ENCODE data around the gene DMRTC2.

DMRTC2 gene

GRCh38 chr19:41845001-41845050 is at the start of gene DMRTC2:
DMRTC2 (plus strand) TSS chr19:41845042; CDS start chr19:41847429, 2,387 bp downstream.
- Mint-ChIP-seq H3K27ac (no peak within 1 kb of the TSS), H3K36me3 (ENCODE audit: low read depth) (no peaks in the 10 kb centered on the region), H3K9me3 (no peaks in the 10 kb centered on the region), H3K4me1 (ENCODE audit: low read depth) (no peaks in the 10 kb centered on the region), H3K27me3 (peaks cover 9% of the 10 kb centered on the region), H3K4me3 (no peak within 1 kb of the TSS)

- H3K4me3 Mint-ChIP-seq, result no peak within 1 kb of the TSS
- peaks cover 37% of the 10 kb centered on the region for H3K27me3 Mint-ChIP-seq
- no peak within 1 kb of the TSS for H3K27ac Mint-ChIP-seq
- no peaks in the 10 kb centered on the region for H3K9me3 Mint-ChIP-seq
- no peaks in the 10 kb centered on the region for H3K36me3 Mint-ChIP-seq (ENCODE audit: low read depth)
- peaks cover 2% of the 10 kb centered on the region for H3K4me1 Mint-ChIP-seq (ENCODE audit: low read depth)
Measured at GRCh38 chr19:41796362-41796761, 48.5 kb upstream of the DMRTC2 start, which contains the start of gene CEACAM3. CEACAM3 (plus strand) TSS chr19:41796587; CDS start chr19:41796678, 91 bp downstream.

- Mint-ChIP-seq H3K27ac (no peak overlapping the region), H3K9me3 (no peaks in the 10 kb centered on the region), H3K27me3 (peaks cover 31% of the 10 kb centered on the region), H3K4me3 (no peak overlapping the region), H3K4me1 (ENCODE audit: low read depth) (peaks cover 8% of the 10 kb centered on the region), H3K36me3 (ENCODE audit: low read depth) (no peaks in the 10 kb centered on the region)
Measured at GRCh38 chr19:41796901-41797300, 47.9 kb upstream of the DMRTC2 start.

- Mint-ChIP-seq H3K4me1 (ENCODE audit: low read depth) (peaks cover 20% of the 10 kb centered on the region), H3K36me3 (ENCODE audit: low read depth) (no peaks in the 10 kb centered on the region), H3K27ac (no peak overlapping the region), H3K27me3 (peaks cover 18% of the 10 kb centered on the region), H3K9me3 (no peaks in the 10 kb centered on the region), H3K4me3 (no peak overlapping the region)
Measured at GRCh38 chr19:41799444-41800000, 45.3 kb upstream of the DMRTC2 start.

- Mint-ChIP-seq H3K9me3 (no peaks in the 10 kb centered on the region), H3K4me3 (no peak overlapping the region), H3K36me3 (ENCODE audit: low read depth) (no peaks in the 10 kb centered on the region), H3K27me3 (peaks cover 12% of the 10 kb centered on the region), H3K27ac (no peak overlapping the region), H3K4me1 (ENCODE audit: low read depth) (peaks cover 20% of the 10 kb centered on the region)
Measured at GRCh38 chr19:41801031-41801430, 43.8 kb upstream of the DMRTC2 start.

GRCh38 chr19:41801792-41802211 is 43.0 kb upstream of the DMRTC2 start:
- H3K4me1 Mint-ChIP-seq (ENCODE audit: low read depth), result peaks cover 20% of the 10 kb centered on the region
- H3K36me3 Mint-ChIP-seq (ENCODE audit: low read depth), result no peaks in the 10 kb centered on the region
- H3K27ac Mint-ChIP-seq, result no peak overlapping the region
- H3K27me3 Mint-ChIP-seq, result peaks cover 9% of the 10 kb centered on the region
- H3K9me3 Mint-ChIP-seq, result no peaks in the 10 kb centered on the region
- no peak overlapping the region for H3K4me3 Mint-ChIP-seq

- H3K4me3 Mint-ChIP-seq, result no peak overlapping the region
- H3K4me1 Mint-ChIP-seq (ENCODE audit: low read depth), result peaks cover 20% of the 10 kb centered on the region
Measured at GRCh38 chr19:41802770-41803169, 42.1 kb upstream of the DMRTC2 start.

GRCh38 chr19:41804336-41804735 is 40.5 kb upstream of the DMRTC2 start:
- no peaks in the 10 kb centered on the region for H3K36me3 Mint-ChIP-seq (ENCODE audit: low read depth)
- H3K4me1 Mint-ChIP-seq (ENCODE audit: low read depth), result peaks cover 20% of the 10 kb centered on the region
- H3K9me3 Mint-ChIP-seq, result no peaks in the 10 kb centered on the region
- peaks cover 5% of the 10 kb centered on the region for H3K27me3 Mint-ChIP-seq
- no peak overlapping the region for H3K27ac Mint-ChIP-seq
- no peak overlapping the region for H3K4me3 Mint-ChIP-seq

More at GRCh38 chr19:41802770-41803169, 42.1 kb upstream of the DMRTC2 start:
- Mint-ChIP-seq H3K36me3 (ENCODE audit: low read depth) (no peaks in the 10 kb centered on the region), H3K27ac (no peak overlapping the region), H3K9me3 (no peaks in the 10 kb centered on the region), H3K27me3 (peaks cover 5% of the 10 kb centered on the region)

GRCh38 chr19:41807176-41807575 is 37.7 kb upstream of the DMRTC2 start:
- H3K4me3 Mint-ChIP-seq, result no peak overlapping the region
- H3K9me3 Mint-ChIP-seq, result no peaks in the 10 kb centered on the region
- H3K4me1 Mint-ChIP-seq (ENCODE audit: low read depth), result peaks cover 10% of the 10 kb centered on the region
- no peak overlapping the region for H3K27ac Mint-ChIP-seq
- H3K36me3 Mint-ChIP-seq (ENCODE audit: low read depth), result no peaks in the 10 kb centered on the region
- H3K27me3 Mint-ChIP-seq, result peaks cover 8% of the 10 kb centered on the region

GRCh38 chr19:41808663-41809566 is 35.9 kb upstream of the DMRTC2 start:
- no peak overlapping the region for H3K27ac Mint-ChIP-seq
- peaks cover 3% of the 10 kb centered on the region for H3K27me3 Mint-ChIP-seq

GRCh38 chr19:41810301-41810700 is 34.5 kb upstream of the DMRTC2 start:
- no peaks in the 10 kb centered on the region for H3K9me3 Mint-ChIP-seq
- peaks cover 3% of the 10 kb centered on the region for H3K27me3 Mint-ChIP-seq
- H3K4me1 Mint-ChIP-seq (ENCODE audit: low read depth), result peaks cover 6% of the 10 kb centered on the region
- H3K36me3 Mint-ChIP-seq (ENCODE audit: low read depth), result no peaks in the 10 kb centered on the region
- H3K27ac Mint-ChIP-seq, result no peak overlapping the region
- H3K4me3 Mint-ChIP-seq, result no peak overlapping the region

More at GRCh38 chr19:41808663-41809566, 35.9 kb upstream of the DMRTC2 start:
- Mint-ChIP-seq H3K36me3 (ENCODE audit: low read depth) (no peaks in the 10 kb centered on the region), H3K9me3 (no peaks in the 10 kb centered on the region), H3K4me3 (no peak overlapping the region), H3K4me1 (ENCODE audit: low read depth) (no peaks in the 10 kb centered on the region)

GRCh38 chr19:41811036-41811435 is 33.8 kb upstream of the DMRTC2 start:
- Mint-ChIP-seq H3K9me3 (no peaks in the 10 kb centered on the region), H3K4me1 (ENCODE audit: low read depth) (peaks cover 6% of the 10 kb centered on the region), H3K4me3 (no peak overlapping the region), H3K27ac (no peak overlapping the region), H3K36me3 (ENCODE audit: low read depth) (no peaks in the 10 kb centered on the region), H3K27me3 (peaks cover 3% of the 10 kb centered on the region)

- Mint-ChIP-seq H3K27ac (no peak overlapping the region), H3K36me3 (ENCODE audit: low read depth) (no peaks in the 10 kb centered on the region), H3K4me1 (ENCODE audit: low read depth) (peaks cover 6% of the 10 kb centered on the region), H3K9me3 (no peaks in the 10 kb centered on the region), H3K27me3 (peaks cover 3% of the 10 kb centered on the region), H3K4me3 (no peak overlapping the region)
Measured at GRCh38 chr19:41811981-41812380, 32.9 kb upstream of the DMRTC2 start.

- Mint-ChIP-seq H3K27ac (no peak overlapping the region), H3K36me3 (ENCODE audit: low read depth) (no peaks in the 10 kb centered on the region), H3K27me3 (peaks cover 3% of the 10 kb centered on the region), H3K9me3 (no peaks in the 10 kb centered on the region), H3K4me1 (ENCODE audit: low read depth) (peaks cover 6% of the 10 kb centered on the region), H3K4me3 (no peak overlapping the region)
Measured at GRCh38 chr19:41813911-41814310, 30.9 kb upstream of the DMRTC2 start.

GRCh38 chr19:41815301-41815700 is 29.5 kb upstream of the DMRTC2 start:
- no peaks in the 10 kb centered on the region for H3K36me3 Mint-ChIP-seq (ENCODE audit: low read depth)
- H3K9me3 Mint-ChIP-seq, result no peaks in the 10 kb centered on the region
- peaks cover 6% of the 10 kb centered on the region for H3K4me1 Mint-ChIP-seq (ENCODE audit: low read depth)
- no peaks in the 10 kb centered on the region for H3K27me3 Mint-ChIP-seq
- H3K4me3 Mint-ChIP-seq, result no peak overlapping the region
- H3K27ac Mint-ChIP-seq, result no peak overlapping the region

- peaks cover 10% of the 10 kb centered on the region for H3K27me3 Mint-ChIP-seq
- no peaks in the 10 kb centered on the region for H3K9me3 Mint-ChIP-seq
- H3K27ac Mint-ChIP-seq, result no peak overlapping the region
- H3K4me3 Mint-ChIP-seq, result no peak overlapping the region
- no peaks in the 10 kb centered on the region for H3K36me3 Mint-ChIP-seq (ENCODE audit: low read depth)
- peaks cover 6% of the 10 kb centered on the region for H3K4me1 Mint-ChIP-seq (ENCODE audit: low read depth)
Measured at GRCh38 chr19:41816761-41817160, 28.1 kb upstream of the DMRTC2 start.
